DND-41 (cell line): Measurements from ENCODE around the gene MT1G.

Experiments
- EZH2 ChIP-seq: IDR thresholded peaks from 3 replicates; pipeline ENCODE4 v1.6.1; 2012; ENCODE audit warnings: borderline replicate concordance, low read depth, mild to moderate bottlenecking, moderate library complexity, low read length, inconsistent platforms; ENCODE audit not compliant: severe bottlenecking
- TF ChIP-seq, protein P1 (sequence below): IDR thresholded peaks from 2 replicates; pipeline ENCODE4 v1.5.1; 2012; ENCODE audit warnings: borderline replicate concordance, low read length, moderate library complexity, mild to moderate bottlenecking; ENCODE audit not compliant: poor library complexity, severe bottlenecking; ENCODE audit errors: extremely low read depth

DNA sequence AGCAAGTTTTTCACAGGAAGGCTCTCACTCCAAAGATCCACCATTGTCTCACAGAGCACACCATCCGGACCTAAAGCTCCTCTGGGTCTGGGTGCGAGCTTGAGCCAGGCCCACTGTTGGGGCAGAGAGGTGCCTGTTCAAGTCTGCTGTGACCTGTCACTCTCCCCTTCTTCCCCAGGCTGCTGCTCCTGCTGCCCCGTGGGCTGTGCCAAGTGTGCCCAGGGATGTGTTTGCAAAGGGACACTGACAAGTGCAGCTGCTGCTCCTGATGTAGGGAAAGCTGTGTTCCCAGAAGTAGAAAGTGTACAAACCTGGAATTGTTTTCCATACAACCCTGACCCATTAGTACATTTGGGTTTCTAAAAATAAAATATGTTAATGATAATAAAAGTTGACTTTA, 9.6 kb upstream of the MT1G start:
- TF ChIP-seq, protein P1, sequence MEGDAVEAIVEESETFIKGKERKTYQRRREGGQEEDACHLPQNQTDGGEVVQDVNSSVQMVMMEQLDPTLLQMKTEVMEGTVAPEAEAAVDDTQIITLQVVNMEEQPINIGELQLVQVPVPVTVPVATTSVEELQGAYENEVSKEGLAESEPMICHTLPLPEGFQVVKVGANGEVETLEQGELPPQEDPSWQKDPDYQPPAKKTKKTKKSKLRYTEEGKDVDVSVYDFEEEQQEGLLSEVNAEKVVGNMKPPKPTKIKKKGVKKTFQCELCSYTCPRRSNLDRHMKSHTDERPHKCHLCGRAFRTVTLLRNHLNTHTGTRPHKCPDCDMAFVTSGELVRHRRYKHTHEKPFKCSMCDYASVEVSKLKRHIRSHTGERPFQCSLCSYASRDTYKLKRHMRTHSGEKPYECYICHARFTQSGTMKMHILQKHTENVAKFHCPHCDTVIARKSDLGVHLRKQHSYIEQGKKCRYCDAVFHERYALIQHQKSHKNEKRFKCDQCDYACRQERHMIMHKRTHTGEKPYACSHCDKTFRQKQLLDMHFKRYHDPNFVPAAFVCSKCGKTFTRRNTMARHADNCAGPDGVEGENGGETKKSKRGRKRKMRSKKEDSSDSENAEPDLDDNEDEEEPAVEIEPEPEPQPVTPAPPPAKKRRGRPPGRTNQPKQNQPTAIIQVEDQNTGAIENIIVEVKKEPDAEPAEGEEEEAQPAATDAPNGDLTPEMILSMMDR = no peak
- no peak for TF ChIP-seq EZH2
